Fibroblast of lung (primary cell): Measurements from ENCODE around the gene GDF11. TPM values are rescaled to one million over a fixed set of nuclear protein-coding genes. Genes with fewer than 3 reads are reported as not detected.

Experiments
- DNase-seq, 2 donors: peaks; one replicate each; pipeline versions ENCODE4 v3.0.0 to v3.0.0-alpha.2; 2010; ENCODE audit warnings: low read depth in 2 of 2
- H2AFZ ChIP-seq: 2 replicates; pipeline ENCODE4 v1.5.1; 2012; ENCODE audit warnings: low read length, control low read depth, inconsistent platforms
- H3K27ac ChIP-seq: 2 replicates; pipeline ENCODE4 v1.5.1; 2011; ENCODE audit warnings: low read length, control low read depth; ENCODE audit not compliant: insufficient read depth
- H3K27me3 ChIP-seq: 2 replicates; pipeline ENCODE4 v1.5.1; 2011; ENCODE audit warnings: mild to moderate bottlenecking, low read length; ENCODE audit not compliant: control insufficient read depth, insufficient read depth
- H3K36me3 ChIP-seq: 2 replicates; pipeline ENCODE4 v1.5.1; 2011; ENCODE audit warnings: low read length; ENCODE audit not compliant: control insufficient read depth, insufficient read depth
- H3K4me1 ChIP-seq: 2 replicates; pipeline ENCODE4 v1.5.1; 2011; ENCODE audit warnings: low read length; ENCODE audit not compliant: control insufficient read depth, insufficient read depth; ENCODE audit errors: extremely low read depth
- H3K4me2 ChIP-seq: 2 replicates; pipeline ENCODE4 v1.5.1; 2011; ENCODE audit warnings: low read length, control low read depth; ENCODE audit not compliant: insufficient read depth; ENCODE audit errors: extremely low read depth
- H3K4me3 ChIP-seq, 4 experiments: fragments of 200-600 bp in 1 of 4; sonication (generic) in 1 of 4; replicated peaks in 1 of 4; 2 replicates each; pipeline ENCODE4 v1.5.1; 2011 to 2016; ENCODE audit warnings: low read length in 4 of 4, low read depth in 3 of 4, mild to moderate bottlenecking in 3 of 4, control low read depth in 2 of 4, inconsistent platforms in 1 of 4, mixed read lengths in 1 of 4; ENCODE audit not compliant: insufficient read depth in 1 of 4; ENCODE audit errors: control extremely low read depth in 1 of 4
- H3K79me2 ChIP-seq: 2 replicates; pipeline ENCODE4 v1.5.1; 2012; ENCODE audit warnings: mild to moderate bottlenecking, low read length, inconsistent platforms; ENCODE audit not compliant: control insufficient read depth, insufficient read depth
- H3K9ac ChIP-seq: 2 replicates; pipeline ENCODE4 v1.5.1; 2011; ENCODE audit warnings: mild to moderate bottlenecking, low read length, control low read depth; ENCODE audit not compliant: insufficient read depth
- H3K9me3 ChIP-seq: 2 replicates; pipeline ENCODE4 v1.5.1; 2012; ENCODE audit warnings: low read depth, low read length; ENCODE audit not compliant: control insufficient read depth, insufficient read depth
- H4K20me1 ChIP-seq: 2 replicates; pipeline ENCODE4 v1.5.1; 2011; ENCODE audit warnings: low read length; ENCODE audit not compliant: control insufficient read depth, insufficient read depth; ENCODE audit errors: extremely low read depth
- CTCF ChIP-seq, 2 donors: IDR thresholded peaks in 1 of 2; conservative IDR thresholded peaks in 1 of 2; 1 replicate in 1 of 2; 2 replicates in 1 of 2; pipeline ENCODE4 v1.5.1; 2011 to 2012; ENCODE audit warnings: low read length in 2 of 2, control low read depth in 1 of 2, inconsistent platforms in 1 of 2, low read depth in 1 of 2, mild to moderate bottlenecking in 1 of 2
- EZH2 ChIP-seq: IDR thresholded peaks from 2 replicates; pipeline ENCODE4 v1.5.1; 2012; ENCODE audit warnings: low read length, control low read depth, mild to moderate bottlenecking; ENCODE audit errors: missing control alignments
- polyA plus RNA-seq, 2 donors: library from polyadenylated mRNA; depleted of rRNA in 1 of 2; stranded (reverse) in 1 of 2; unstranded in 1 of 2; fragments of >200 nt; gene quantifications; 2 replicates each; pipeline ENCODE4 v1.2.1, GENCODE V29; 2011 to 2012; ENCODE audit warnings: missing spikeins in 1 of 2
- total RNA-seq: library from RNA; depleted of rRNA; stranded (reverse); fragments of >200 nt; gene quantifications from 2 replicates; pipeline ENCODE4 v1.2.1, GENCODE V29; 2014

The GDF11 gene
- total and polyA plus RNA-seq, 2 donors (not counting 1 experiment from before 2014, with no cell fraction given), result 4.3 to 9.4 TPM

- H3K4me3 ChIP-seq, result no peak overlapping the region
- peaks cover 7% of the 10 kb centered on the region for H3K79me2 ChIP-seq
- no peak overlapping the region for H3K27ac ChIP-seq
- H3K4me1 ChIP-seq, result peaks cover 12% of the 10 kb centered on the region
- no peak overlapping the region for H3K9ac ChIP-seq
- H3K36me3 ChIP-seq, result no peaks in the 10 kb centered on the region
- no peak for DNase-seq
- TF ChIP-seq CTCF (conservative IDR thresholded peaks at IDR 0.05 in 1 of 2, IDR thresholded peaks at IDR 0.05 in 1 of 2; ENCODE audit: low read depth in 1 of 2, low read length in 2 of 2), result no peak
- TF ChIP-seq EZH2, result no peak
- no peak overlapping the region for H2AFZ ChIP-seq
- no peaks in the 10 kb centered on the region for H4K20me1 ChIP-seq
- no peaks in the 10 kb centered on the region for H3K9me3 ChIP-seq
- no peaks in the 10 kb centered on the region for H3K27me3 ChIP-seq
- no peak overlapping the region for H3K4me2 ChIP-seq
Observed at GRCh38 chr12:55734595-55734994, 8.3 kb upstream of the GDF11 start.

- H3K27ac ChIP-seq, result no peak overlapping the region
- no peaks in the 10 kb centered on the region for H3K27me3 ChIP-seq
- no peaks in the 10 kb centered on the region for H3K9me3 ChIP-seq
- H3K4me2 ChIP-seq, result no peak overlapping the region
- DNase-seq, result no peak
- no peaks in the 10 kb centered on the region for H3K79me2 ChIP-seq
- TF ChIP-seq CTCF (conservative IDR thresholded peaks at IDR 0.05 in 1 of 2, IDR thresholded peaks at IDR 0.05 in 1 of 2; ENCODE audit: low read depth in 1 of 2, low read length in 2 of 2) (no peak), EZH2 (no peak)
- no peaks in the 10 kb centered on the region for H4K20me1 ChIP-seq
- H3K9ac ChIP-seq, result no peak overlapping the region
- H3K36me3 ChIP-seq, result no peaks in the 10 kb centered on the region
- no peak overlapping the region for H3K4me3 ChIP-seq
- peaks cover 9% of the 10 kb centered on the region for H3K4me1 ChIP-seq
- H2AFZ ChIP-seq, result no peak overlapping the region
Observed at GRCh38 chr12:55736076-55736475, 6.8 kb upstream of the GDF11 start.

GRCh38 chr12:55736780-55737580 is 5.9 kb upstream of the GDF11 start:
- H3K4me3 ChIP-seq, result peak overlapping the region in 1 of 4 experiments; percentile 67
- no peaks in the 10 kb centered on the region for H4K20me1 ChIP-seq
- TF ChIP-seq CTCF (conservative IDR thresholded peaks at IDR 0.05 in 1 of 2, IDR thresholded peaks at IDR 0.05 in 1 of 2; ENCODE audit: low read depth in 1 of 2, low read length in 2 of 2) (peak; percentile 89 to 95), EZH2 (no peak)
- H2AFZ ChIP-seq, result no peak overlapping the region
- no peaks in the 10 kb centered on the region for H3K27me3 ChIP-seq
- peaks cover 9% of the 10 kb centered on the region for H3K4me1 ChIP-seq
- no peak overlapping the region for H3K27ac ChIP-seq
- H3K36me3 ChIP-seq, result no peaks in the 10 kb centered on the region
- H3K4me2 ChIP-seq, result no peak overlapping the region
- no peaks in the 10 kb centered on the region for H3K9me3 ChIP-seq
- DNase-seq, result peak; percentile 55 to 76
- no peaks in the 10 kb centered on the region for H3K79me2 ChIP-seq
- H3K9ac ChIP-seq, result no peak overlapping the region
